Globus pallidus (tissue), 1 donor: ENCODE data around the gene CCDC116.
A peak's percentile ranks its signal among the peaks of the same experiment; 100 is the strongest.
"Not testable (repeated sequence)": the region's sequence is repeated elsewhere in the genome, so short reads cannot be mapped to it uniquely, and the experiment has no call there.

Experiments
- DNase-seq: peaks from one replicate; pipeline ENCODE4 v3.0.0-alpha.2; 2015; ENCODE audit warnings: low spot score

The CCDC116 gene

DNA sequence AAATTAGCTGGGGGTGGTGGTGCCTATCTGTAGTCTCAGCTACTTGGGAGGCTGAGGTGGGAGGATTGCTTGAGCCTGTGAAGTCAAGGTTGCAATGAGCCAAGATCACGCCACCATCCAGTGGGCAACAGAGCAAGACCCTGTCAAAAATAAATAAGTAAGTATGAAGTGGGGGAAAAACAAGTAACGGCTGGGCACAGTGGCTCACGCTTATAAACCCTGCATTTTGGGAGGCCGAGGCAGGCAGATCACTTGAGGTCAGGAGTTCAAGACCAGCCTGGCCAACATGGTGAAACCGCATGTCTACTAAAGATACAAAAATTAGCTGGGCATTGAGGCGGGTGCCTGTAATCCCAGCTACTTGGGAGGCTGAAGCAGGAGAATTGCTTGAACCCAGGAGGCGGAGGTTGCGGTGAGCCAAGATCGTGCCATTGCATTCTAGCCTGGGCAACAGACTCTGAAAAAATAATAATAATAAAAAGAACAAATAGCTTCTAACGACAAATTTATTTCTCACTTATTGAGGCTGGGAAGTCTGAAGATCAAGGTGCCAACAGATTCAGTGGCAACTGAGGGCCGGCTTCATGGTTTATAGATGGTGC is 22.9 kb upstream of the CCDC116 start:
- DNase-seq: not testable (repeated sequence)

GRCh38 chr22:21611210-21611977 is 21.2 kb upstream of the CCDC116 start:
- no peak for DNase-seq

DNA sequence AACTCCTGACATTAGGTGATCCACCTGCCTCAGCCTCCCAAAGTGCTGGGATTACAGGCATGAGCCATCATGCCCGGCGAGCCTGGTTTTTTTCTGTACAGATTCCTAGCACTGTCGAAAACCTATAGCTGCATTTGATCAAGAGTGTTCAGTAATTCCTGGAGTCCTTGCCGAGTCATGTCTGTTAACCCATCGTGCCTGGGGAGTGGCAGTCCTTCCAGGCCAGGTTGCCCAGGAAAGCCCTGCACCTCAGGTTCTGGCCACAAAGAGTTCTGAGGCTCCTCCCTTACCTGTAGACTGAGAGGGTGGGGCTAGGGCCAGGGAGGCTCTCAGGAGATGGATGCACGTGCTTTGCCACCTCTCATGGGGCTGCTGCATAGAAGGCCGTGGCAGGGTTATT is 19.7 kb upstream of the CCDC116 start:
- DNase-seq: no peak

- no peak for DNase-seq
Measured at GRCh38 chr22:21613553-21614233, 18.9 kb upstream of the CCDC116 start.

- DNase-seq: no peak
Measured at GRCh38 chr22:21615731-21616130, 16.8 kb upstream of the CCDC116 start.

- not testable (repeated sequence) for DNase-seq
Measured at GRCh38 chr22:21617337-21617736, 15.2 kb upstream of the CCDC116 start.

DNA sequence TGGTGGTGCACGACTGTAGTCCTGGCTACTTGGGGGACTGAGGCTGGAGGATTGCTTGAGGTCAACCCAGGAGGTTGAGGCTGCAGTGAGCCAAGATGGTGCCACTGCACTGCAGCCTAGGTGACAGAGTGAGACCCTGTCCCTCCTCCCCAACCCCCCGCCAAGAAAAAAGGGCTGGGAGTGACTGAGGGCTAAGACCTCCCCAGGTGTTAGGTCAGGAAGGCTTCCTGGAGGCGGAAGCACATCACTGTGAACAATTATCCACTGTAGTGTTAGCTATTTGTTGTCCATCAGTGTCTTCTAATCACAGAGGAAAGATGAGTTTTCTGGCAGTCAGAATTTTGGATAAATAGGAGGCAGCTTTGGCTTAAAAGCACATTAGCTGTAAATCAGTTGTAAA is 11.5 kb upstream of the CCDC116 start:
- DNase-seq: no peak

DNA sequence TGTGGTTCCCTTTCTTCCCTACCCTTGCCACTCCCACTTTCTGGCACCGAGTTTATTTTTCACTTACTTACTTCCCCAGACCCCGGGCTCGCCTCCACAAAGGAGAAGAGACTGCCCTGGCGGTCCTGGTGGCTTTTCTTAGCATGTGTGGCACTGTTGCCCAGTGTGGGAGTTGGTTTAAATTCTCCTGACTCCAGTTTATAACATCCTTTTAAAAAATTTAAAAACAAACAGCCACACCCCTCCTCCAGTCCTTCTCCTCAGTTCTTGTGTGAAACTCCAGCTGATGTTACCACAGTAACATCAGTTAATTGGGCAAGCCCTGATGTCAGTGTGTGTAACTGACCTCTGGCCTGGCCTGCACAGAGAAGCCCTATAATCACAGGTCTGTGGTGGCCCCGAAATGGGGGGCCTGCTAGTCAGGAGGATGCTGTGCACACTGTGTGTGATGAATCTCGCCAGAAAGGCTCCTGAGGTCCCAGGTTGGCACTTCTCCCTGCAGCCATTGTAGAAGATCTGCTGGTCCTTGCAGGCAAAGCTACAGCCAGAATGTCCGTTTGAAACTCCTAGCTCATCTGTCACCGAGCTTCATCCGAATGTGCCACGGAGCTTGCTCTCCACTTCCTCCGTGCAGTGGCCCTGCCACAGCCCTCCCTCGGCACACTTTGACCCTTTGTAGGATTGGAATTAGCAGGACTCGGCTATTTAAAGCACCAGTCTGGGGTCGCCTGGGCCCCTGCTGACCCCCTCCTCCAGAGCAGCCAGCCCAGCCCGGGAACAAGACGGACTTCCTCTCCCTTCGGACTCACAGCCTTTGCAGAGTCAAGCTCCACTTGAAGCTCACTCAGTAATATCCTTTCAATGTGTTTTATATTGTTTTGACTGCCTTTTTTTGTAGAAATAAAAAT is 10.3 kb upstream of the CCDC116 start:
- DNase-seq: peak; percentile 45

- DNase-seq: peak; percentile 63
Measured at GRCh38 chr22:21622919-21623647, 9.5 kb upstream of the CCDC116 start.

GRCh38 chr22:21623648-21623970 is 9.0 kb upstream of the CCDC116 start:
- DNase-seq: no peak

DNA sequence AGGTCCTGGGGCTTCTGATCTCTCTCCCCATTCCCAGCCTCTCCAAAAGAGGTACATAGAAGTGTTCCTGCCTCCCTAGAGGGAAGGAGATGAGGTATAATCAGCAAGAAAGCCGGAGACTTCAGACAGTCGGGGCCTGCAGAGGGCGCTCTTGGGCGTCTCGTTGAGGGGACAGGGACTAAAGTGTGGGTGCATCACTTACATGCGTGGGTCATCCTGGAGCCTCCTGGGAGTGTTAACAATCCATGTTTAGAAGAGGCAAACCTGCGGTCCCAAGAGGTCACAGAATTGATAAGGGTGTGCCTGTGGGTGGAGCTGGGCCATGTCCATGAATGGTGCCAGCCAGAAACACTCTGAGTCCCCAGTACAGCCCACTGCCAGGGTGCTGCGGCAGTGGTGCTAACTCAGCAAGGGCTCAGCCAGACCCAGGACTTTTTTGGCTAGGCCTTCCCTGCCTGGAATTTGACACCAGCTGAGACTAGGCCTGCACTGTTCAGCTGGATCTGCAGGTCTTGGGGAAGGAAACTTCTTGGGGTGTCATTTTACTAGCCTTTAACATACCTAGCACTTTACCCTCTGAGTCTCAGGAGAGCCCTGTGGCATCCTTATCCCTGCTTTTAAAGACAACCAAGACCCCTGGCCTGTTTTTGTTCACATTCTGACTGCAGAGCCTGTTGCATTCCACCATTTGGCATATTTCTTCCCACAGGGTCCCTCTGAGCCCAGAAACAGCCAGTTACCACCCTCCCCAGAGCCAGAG is 8.3 kb upstream of the CCDC116 start:
- no peak for DNase-seq

DNA sequence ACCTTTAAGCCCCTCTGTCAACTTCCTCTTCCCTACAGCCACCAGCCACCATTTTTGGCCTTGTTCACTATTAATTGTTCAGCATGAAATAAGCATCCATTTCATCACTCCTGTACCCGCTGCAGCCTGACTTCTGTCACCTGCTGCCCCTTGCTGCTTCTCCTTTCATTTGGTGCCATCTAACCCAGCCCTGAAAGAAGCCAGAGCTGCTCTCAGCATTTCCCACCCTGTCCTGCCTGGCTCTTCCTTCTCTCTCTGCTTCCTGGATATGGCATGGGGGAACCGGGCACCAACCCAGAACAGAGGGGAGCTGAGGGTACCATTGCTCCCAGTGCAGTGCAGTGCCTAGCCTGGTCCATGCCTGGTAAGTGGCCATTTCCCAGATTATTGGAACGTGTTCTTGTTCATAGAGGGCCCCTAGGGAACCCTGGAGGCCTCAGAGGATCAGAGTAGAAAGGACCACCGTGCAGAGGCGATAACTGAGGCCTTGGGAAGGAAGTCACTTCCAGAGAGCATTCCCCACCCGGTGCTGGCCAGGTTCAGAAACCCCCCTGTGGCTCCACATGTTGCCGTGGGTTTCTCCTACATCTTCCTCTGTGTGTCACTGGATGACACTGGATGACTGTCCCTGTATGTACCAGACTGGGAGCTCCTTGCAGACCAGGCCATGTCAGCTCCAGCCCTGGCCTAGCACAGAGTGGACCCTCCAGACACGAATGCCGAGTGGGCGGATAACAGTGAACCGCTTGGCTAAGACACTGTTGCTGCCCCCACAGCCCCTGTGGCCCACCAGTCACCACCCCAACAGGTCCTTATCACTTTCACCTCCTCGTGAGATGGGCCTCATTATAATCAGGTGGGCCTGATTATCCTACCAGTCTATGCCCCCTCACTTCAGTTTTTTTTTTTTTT is 7.4 kb upstream of the CCDC116 start:
- no peak for DNase-seq

GRCh38 chr22:21626073-21626734 is 6.4 kb upstream of the CCDC116 start:
- no peak for DNase-seq

- no peak for DNase-seq
Measured at GRCh38 chr22:21626735-21627469, 5.7 kb upstream of the CCDC116 start.

DNA sequence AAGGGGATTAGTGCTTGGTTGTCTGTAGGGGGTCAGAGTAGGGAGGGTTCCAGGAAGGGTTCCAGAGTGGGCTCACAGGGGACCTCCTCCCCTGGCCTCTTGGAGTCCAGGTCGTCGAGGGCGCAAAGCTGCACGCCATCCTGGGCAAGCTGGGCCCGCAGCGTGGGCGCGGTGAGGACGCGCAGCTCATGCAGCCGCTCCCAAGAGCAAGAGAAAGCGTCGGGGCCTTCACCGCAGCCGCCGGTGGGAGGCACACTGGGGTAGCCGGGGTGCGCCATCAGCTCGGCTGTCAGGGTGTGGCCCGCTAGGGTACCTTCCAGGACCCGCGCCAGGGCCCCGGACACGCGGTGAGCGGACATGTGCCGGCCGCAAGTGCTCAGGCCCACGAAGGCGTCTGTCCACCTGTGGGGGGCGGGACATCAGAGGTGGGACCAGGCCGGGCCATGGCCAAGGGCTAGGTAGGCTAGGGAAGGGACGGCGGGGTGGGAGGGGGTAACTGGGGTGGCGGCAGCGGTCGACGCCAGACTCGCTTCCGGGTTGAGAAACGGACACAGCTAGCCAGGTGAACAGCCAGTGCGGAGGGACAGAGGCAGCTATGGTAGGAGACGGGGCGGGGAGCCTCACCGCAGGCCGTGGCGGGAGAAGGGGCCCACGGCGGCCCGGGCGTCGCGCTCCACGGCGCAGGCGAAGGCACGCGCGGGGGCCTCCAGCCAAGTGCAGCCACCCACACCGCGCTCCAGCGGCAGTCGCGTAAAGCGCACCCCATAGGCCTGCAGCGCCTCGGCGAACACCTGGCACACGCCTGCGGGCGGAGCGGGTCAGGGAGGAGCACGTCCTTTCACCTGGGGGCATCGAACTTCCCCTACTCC is 3.9 kb upstream of the CCDC116 start:
- DNase-seq: no peak

DNA sequence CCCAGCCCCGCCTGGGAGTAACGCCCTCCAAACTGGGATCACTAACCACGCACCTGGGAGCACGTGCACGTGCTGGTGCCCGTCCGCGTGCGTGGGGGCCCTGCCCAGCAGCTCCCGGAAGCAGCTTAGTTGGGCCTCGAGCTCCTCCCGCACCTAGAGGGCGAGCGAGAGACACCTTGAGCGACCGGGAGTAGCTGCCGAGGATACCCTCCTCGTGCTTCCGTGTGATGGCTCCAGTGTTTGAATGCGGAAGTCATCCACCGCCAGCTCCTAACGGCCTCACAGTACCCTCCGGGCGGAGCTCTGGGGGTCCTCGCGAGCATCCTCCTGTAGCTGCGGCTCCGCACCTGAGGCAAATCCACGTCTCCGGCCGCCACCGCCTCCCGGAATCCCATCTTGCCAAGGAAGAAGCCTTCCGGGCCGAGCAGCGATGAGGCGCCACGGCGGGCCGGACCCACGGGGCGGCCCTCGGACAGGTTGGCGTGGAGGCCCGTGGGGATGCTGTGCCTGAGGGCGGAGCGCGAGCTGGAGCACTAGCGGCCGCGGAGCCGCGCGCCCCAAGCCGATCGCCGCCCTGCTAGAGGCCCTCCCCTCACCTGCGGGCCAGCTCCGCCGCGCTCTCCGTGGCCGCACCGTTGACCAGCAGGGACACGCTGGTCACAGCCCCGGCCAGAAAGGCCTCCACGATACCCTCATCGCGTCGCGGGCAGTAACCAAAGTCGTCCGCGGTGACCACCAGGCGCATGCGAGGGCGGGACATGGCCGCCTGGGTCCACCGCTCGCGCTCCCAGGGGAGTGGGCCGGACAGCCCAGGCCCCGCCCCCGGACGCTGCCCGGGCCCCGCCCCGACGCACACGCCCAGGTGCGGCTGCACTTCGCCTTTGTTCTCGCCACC is 3.1 kb upstream of the CCDC116 start, which contains the start of gene YDJC:
Gene YDJC, minus strand, starts transcription at position 768 of the 895 bp plus-strand sequence. Its CDS starts 8 bp downstream, at position 760.
- DNase-seq: peak; percentile 87
